ENCODE results near the gene PARM1.

DNA sequence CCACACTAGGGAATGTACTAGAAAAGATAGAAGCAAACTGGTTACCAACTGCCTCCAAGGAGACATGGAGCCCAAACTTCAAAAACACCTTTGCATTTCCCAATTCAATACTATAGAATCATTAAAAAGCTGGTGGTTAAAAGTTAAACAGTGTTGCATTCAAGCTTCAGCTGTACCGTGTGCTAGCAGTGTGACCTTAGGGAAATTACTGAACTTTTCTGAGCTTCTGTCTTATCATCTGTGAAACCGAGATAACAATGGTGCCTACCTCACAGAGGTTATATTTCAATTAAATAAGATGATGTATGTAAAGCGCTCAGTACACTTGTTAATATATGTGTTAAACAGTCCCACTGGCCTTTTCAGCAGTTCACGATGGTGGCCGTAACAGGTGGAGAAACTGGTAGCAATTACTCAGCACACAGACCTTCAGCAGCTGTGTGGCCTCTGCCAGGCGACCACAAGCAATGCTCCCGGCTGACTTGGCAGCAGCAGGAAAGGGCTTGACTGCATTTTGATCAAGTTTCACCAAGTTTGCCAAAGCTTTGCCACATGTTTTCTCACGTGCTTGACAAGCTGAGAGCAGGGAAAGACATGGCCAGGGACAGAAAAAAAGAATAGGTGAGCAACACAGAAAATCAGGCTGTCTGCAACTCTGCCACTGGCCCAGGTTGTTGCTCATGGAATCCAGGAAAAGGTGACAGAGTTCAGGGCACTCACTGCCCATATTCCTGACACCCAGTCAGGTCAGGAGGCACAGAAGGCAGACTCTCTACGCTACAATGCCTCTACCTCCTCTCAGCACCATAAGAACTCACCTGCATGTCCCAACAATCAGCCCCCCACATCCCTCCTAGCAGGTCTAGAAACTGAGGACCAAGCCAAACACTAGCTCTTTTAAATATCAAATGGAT, 72.1 kb downstream of the PARM1 start:
- no peak for TF ChIP-seq CTCF (conservative IDR thresholded peaks at IDR 0.05 in 1 of 2, IDR thresholded peaks at IDR 0.05 in 1 of 2; ENCODE audit: extremely low read depth in 1 of 2, insufficient read depth in 1 of 2, low read depth in 1 of 2, low read length in 2 of 2)
- no peak for TF ChIP-seq EZH2 (IDR thresholded peaks at IDR 0.05; ENCODE audit: borderline replicate concordance, low read length)
